Panc1 (cell line): Measurements from ENCODE around the gene MYH14. TPM values are rescaled to one million over a fixed set of nuclear protein-coding genes. Genes with fewer than 3 reads are reported as not detected.

Source experiments
- ATAC-seq: fragments of 200-7000 bp; cut with Tn5 transposase; 2 replicates; pipeline ENCODE4 v1.9.1; 2020; ENCODE audit warnings: mild to moderate bottlenecking, moderate library complexity
- BruUV-seq: library from RNA; stranded (reverse); fragments of 400-500 nt; replicated peaks from 2 replicates; lab custom pipeline; 2021; lab: Mats Ljungman, UMichigan
- CTCF ChIA-PET: fragments of 300-600 bp; sonication (Branson Sonifier 250); formaldehyde crosslinking; loops from one replicate; lab custom pipeline; 2022; ENCODE audit warnings: antibody characterized with exemption; lab: Charles Lee
- POLR2A ChIA-PET: fragments of 300-600 bp; sonication (Branson Sonifier 250); formaldehyde crosslinking; loops from one replicate; lab custom pipeline; 2022; ENCODE audit warnings: antibody characterized with exemption; lab: Charles Lee
- DNase-seq: peaks from one replicate; pipeline ENCODE4 v3.0.0-alpha.2; 2010; ENCODE audit warnings: low read depth, low spot score
- H3K27ac ChIP-seq: 2 replicates; pipeline ENCODE4 v1.5.1; 2011; ENCODE audit warnings: mild to moderate bottlenecking, low read length, inconsistent platforms
- H3K27me3 ChIP-seq: fragments of 200-500 bp; sonication (Bioruptor generic); 2 replicates; pipeline ENCODE4 v1.6.0; 2014; ENCODE audit warnings: low read length, inconsistent platforms; ENCODE audit not compliant: control insufficient read depth, insufficient read depth
- H3K36me3 ChIP-seq: fragments of 200-500 bp; sonication (Bioruptor generic); 2 replicates; pipeline ENCODE4 v1.5.1; 2014; ENCODE audit warnings: inconsistent platforms, mild to moderate bottlenecking, low read length, moderate library complexity; ENCODE audit not compliant: control insufficient read depth, insufficient read depth
- H3K4me1 ChIP-seq: 2 replicates; pipeline ENCODE4 v1.5.1; 2011; ENCODE audit warnings: inconsistent platforms, mild to moderate bottlenecking, low read length, moderate library complexity; ENCODE audit not compliant: control insufficient read depth, insufficient read depth
- H3K4me3 ChIP-seq, 2 experiments: 2 replicates each; pipeline ENCODE4 v1.5.1; 2011 to 2012; ENCODE audit warnings: low read depth in 2 of 2, low read length in 2 of 2, mild to moderate bottlenecking in 2 of 2, inconsistent platforms in 1 of 2, moderate library complexity in 1 of 2
- H3K9me3 ChIP-seq: fragments of 200-500 bp; sonication (Bioruptor generic); 2 replicates; pipeline ENCODE4 v1.5.1; 2014; ENCODE audit warnings: low read depth, mild to moderate bottlenecking, inconsistent platforms, low read length, moderate library complexity; ENCODE audit not compliant: control insufficient read depth, insufficient read depth
- CTCF ChIP-seq: fragments of 450-650 bp; IDR thresholded peaks from 2 replicates; pipeline ENCODE4 v1.5.1; 2017; ENCODE audit warnings: mild to moderate bottlenecking
- POLR2AphosphoS5 ChIP-seq: IDR thresholded peaks from 2 replicates; pipeline ENCODE4 v1.6.1; 2012; ENCODE audit warnings: mild to moderate bottlenecking, low read depth, low read length, moderate library complexity
- REST ChIP-seq, 2 experiments: IDR thresholded peaks; 2 replicates each; pipeline ENCODE4 v1.6.1; 2011 to 2012; ENCODE audit warnings: low read depth in 2 of 2, control low read depth in 1 of 2, low read length in 1 of 2, mild to moderate bottlenecking in 1 of 2, moderate library complexity in 1 of 2; ENCODE audit not compliant: insufficient read depth in 1 of 2
- SIN3A ChIP-seq: IDR thresholded peaks from 2 replicates; pipeline ENCODE4 v1.6.1; 2012; ENCODE audit warnings: low read depth, mild to moderate bottlenecking, low read length, moderate library complexity, borderline replicate concordance; ENCODE audit not compliant: insufficient read depth
- TCF7L2 ChIP-seq: IDR thresholded peaks from 2 replicates; pipeline ENCODE4 v1.6.1; 2011; ENCODE audit warnings: mild to moderate bottlenecking, low read depth, low read length, inconsistent platforms
- in situ Hi-C: cut with HindIII; loops from 2 replicates; pipeline ENCODE4 v1.10.0; 2016; ENCODE audit warnings: low sequenced_read_pairs, low pct_unique_long_range_greater_than_20kb
- intact Hi-C: fragments of 100-400 bp; cut with micrococcal nuclease; formaldehyde crosslinking; loops from one replicate; pipeline ENCODE4 v1.10.0; 2022; ENCODE audit not compliant: unreplicated experiment
- total RNA-seq: library from RNA; stranded (reverse); gene quantifications from one replicate; pipeline ENCODE4 v1.2.1, GENCODE V29; 2021; ENCODE audit not compliant: unreplicated experiment

MYH14 gene
- total RNA-seq, 1 experiment from 2014 or later: 23.8 TPM

GRCh38 chr19:50197348-50197747 lies 6.1 kb upstream of the MYH14 start:
- no peaks in the 10 kb centered on the region for H3K36me3 ChIP-seq
- H3K9me3 ChIP-seq: no peaks in the 10 kb centered on the region
- in situ Hi-C loops: no loop called here
- H3K4me1 ChIP-seq: no peaks in the 10 kb centered on the region
- H3K27me3 ChIP-seq: no peaks in the 10 kb centered on the region; the same call in 1 of the 2 replicates
- ChIA-PET POLR2A (no interaction called here), CTCF (no interaction called here)
- no peak overlapping the region for H3K27ac ChIP-seq
- ATAC-seq (no peak), DNase-seq (no peak)
- H3K4me3 ChIP-seq: no peak overlapping the region
- TF ChIP-seq SIN3A: no peak
- no peak for TF ChIP-seq REST (IDR thresholded peaks at IDR 0.05; ENCODE audit: insufficient read depth in 1 of 2, low read depth in 2 of 2, low read length in 1 of 2)
- no peak for TF ChIP-seq TCF7L2
- TF ChIP-seq CTCF: no peak
- no peak for TF ChIP-seq POLR2AphosphoS5
- intact Hi-C loops: no loop called here
- no TSS peak for BruUV-seq

DNA sequence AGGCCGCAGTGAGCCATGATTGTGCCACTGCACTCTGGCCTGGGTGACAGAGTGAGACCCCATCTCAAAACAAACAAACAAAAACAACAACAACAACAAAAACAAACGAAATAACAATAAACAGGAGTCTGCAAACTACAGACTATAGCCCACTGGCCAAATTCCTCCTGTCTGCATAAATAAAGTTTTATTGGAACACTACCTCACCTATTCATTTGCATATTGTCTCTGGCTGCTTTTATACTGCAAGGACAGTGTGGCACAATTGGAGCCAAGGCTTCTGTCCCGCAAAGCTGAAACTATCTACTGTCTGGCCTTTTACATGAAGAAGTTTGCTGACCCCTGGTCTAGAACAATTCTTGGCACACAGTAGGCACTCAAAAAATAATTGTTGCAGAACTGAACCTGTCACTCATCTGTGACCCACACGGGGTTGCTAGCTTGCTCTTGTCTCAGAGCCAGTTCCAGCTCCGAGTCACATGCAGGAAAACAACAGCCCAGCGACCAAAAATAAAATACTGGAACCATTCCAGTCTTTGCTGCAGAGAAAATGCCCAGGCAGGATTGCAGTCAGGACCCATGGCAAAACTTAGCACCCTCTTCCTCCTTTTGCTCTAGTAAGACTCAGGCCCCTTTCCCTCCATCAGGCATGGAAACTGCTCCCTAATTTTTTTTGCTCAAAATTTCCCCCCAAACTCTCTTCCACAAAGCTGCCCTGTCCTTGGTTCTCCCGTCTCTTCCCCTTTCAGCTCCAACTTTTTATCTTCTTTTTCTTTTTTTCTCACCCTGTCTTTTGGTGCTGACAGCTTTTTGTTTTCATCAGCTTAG lies 4.8 kb upstream of the MYH14 start:
- Histone ChIP-seq H3K27ac (no peak overlapping the region), H3K36me3 (no peaks in the 10 kb centered on the region), H3K27me3 (no peaks in the 10 kb centered on the region; the same call in 1 of the 2 replicates), H3K4me1 (no peaks in the 10 kb centered on the region), H3K4me3 (no peak overlapping the region), H3K9me3 (no peaks in the 10 kb centered on the region)
- DNase-seq (no peak), ATAC-seq (no peak)
- in situ Hi-C loops: no loop called here
- intact Hi-C loops: no loop called here
- POLR2A ChIA-PET: interaction anchor here (0.6 kb wide), 1 partner anchor 232 kb away, joined by 4 read pairs; no protein-coding TSS in a partner anchor
- TF ChIP-seq REST (IDR thresholded peaks at IDR 0.05; ENCODE audit: insufficient read depth in 1 of 2, low read depth in 2 of 2, low read length in 1 of 2) (no peak), CTCF (no peak), TCF7L2 (no peak), SIN3A (no peak), POLR2AphosphoS5 (no peak)
- no TSS peak for BruUV-seq
- CTCF ChIA-PET: no interaction called here
